8988T (cell line): Measurements from ENCODE around the gene DOK3.

Source experiments
- DNase-seq: peaks from one replicate; pipeline ENCODE4 v3.0.0; 2011

Gene DOK3

GRCh38 chr5:177462021-177462670 lies 47.5 kb downstream of the DOK3 start:
- DNase-seq = no peak

- no peak for DNase-seq
Observed at GRCh38 chr5:177459819-177460628, 49.6 kb downstream of the DOK3 start.

- DNase-seq = no peak
Observed at GRCh38 chr5:177459357-177459756, 50.3 kb downstream of the DOK3 start.

GRCh38 chr5:177458912-177459350 lies 50.7 kb downstream of the DOK3 start:
- DNase-seq = no peak

- DNase-seq = no peak
Observed at GRCh38 chr5:177457852-177458681, 51.6 kb downstream of the DOK3 start.

GRCh38 chr5:177456976-177457851 lies 52.4 kb downstream of the DOK3 start:
- peak; percentile 99 for DNase-seq

GRCh38 chr5:177456591-177456964 lies 53.0 kb downstream of the DOK3 start:
- no peak for DNase-seq

GRCh38 chr5:177455661-177456590 lies 53.7 kb downstream of the DOK3 start:
- peak; percentile 99 for DNase-seq

GRCh38 chr5:177455036-177455660 lies 54.5 kb downstream of the DOK3 start:
- peak; percentile 96 for DNase-seq

- DNase-seq = peak; percentile 100
Observed at GRCh38 chr5:177454397-177455035, 55.1 kb downstream of the DOK3 start.

GRCh38 chr5:177453852-177454396 lies 55.7 kb downstream of the DOK3 start:
- no peak for DNase-seq

GRCh38 chr5:177452688-177453638 lies 56.7 kb downstream of the DOK3 start:
- no peak for DNase-seq
